CD8-positive, alpha-beta memory T cell (primary cell): ENCODE measurements around the gene AGAP1. TPM values are rescaled to one million over a fixed set of nuclear protein-coding genes. Genes with fewer than 3 reads are reported as not detected.
"Not testable (repeated sequence)": the region's sequence is repeated elsewhere in the genome, so short reads cannot be mapped to it uniquely, and the experiment has no call there.

Source experiments
- CTCF ChIA-PET: fragments of 350-600 bp; sonication (Branson Sonifier 250); formaldehyde crosslinking; loops from one replicate; lab custom pipeline; 2021; ENCODE audit warnings: antibody characterized with exemption; lab: Charles Lee
- POLR2A ChIA-PET: fragments of 350-600 bp; sonication (Branson Sonifier 250); formaldehyde crosslinking; loops from one replicate; lab custom pipeline; 2021; ENCODE audit warnings: antibody characterized with exemption; lab: Charles Lee
- DNase-seq, 5 donors: peaks; one replicate each; pipeline versions ENCODE4 v3.0.0 to v3.0.0-alpha.2; 2020 to 2022; ENCODE audit warnings: mixed read lengths in 1 of 5
- H3K27ac ChIP-seq: one replicate; pipeline ENCODE4 v1.7.0; 2013; ENCODE audit warnings: low read depth, mild to moderate bottlenecking, low read length, moderate library complexity
- H3K27me3 ChIP-seq: 2 replicates; pipeline ENCODE4 v1.7.0; 2013; ENCODE audit warnings: low read length, mild to moderate bottlenecking; ENCODE audit not compliant: insufficient read depth, poor library complexity, severe bottlenecking
- H3K36me3 ChIP-seq: 2 replicates; pipeline ENCODE4 v1.7.0; 2013; ENCODE audit warnings: mild to moderate bottlenecking, low read length, moderate library complexity; ENCODE audit not compliant: insufficient read depth
- H3K4me1 ChIP-seq: 2 replicates; pipeline ENCODE4 v1.7.0; 2013; ENCODE audit warnings: mild to moderate bottlenecking, low read length, moderate library complexity; ENCODE audit not compliant: insufficient read depth
- H3K4me3 ChIP-seq: 2 replicates; pipeline ENCODE4 v1.7.0; 2013; ENCODE audit warnings: mild to moderate bottlenecking, low read length
- H3K9me3 ChIP-seq: 2 replicates; pipeline ENCODE4 v1.7.0; 2013; ENCODE audit warnings: mild to moderate bottlenecking, low read length
- H3K27ac Mint-ChIP-seq, 8 donors: one replicate each; pipeline ENCODE4 v1.8.0; 2020 to 2021; ENCODE audit warnings: mixed read lengths in 8 of 8, mild to moderate bottlenecking in 6 of 8, inconsistent platforms in 3 of 8, moderate library complexity in 3 of 8
- H3K27me3 Mint-ChIP-seq, 2 donors: one replicate each; pipeline ENCODE4 v1.8.0; 2020 to 2021; ENCODE audit warnings: mixed read lengths in 2 of 2, mild to moderate bottlenecking in 1 of 2, moderate library complexity in 1 of 2
- H3K36me3 Mint-ChIP-seq, 3 donors: one replicate each; pipeline ENCODE4 v1.8.0; 2020 to 2021; ENCODE audit warnings: mixed read lengths in 3 of 3, inconsistent platforms in 1 of 3, mild to moderate bottlenecking in 1 of 3
- H3K4me1 Mint-ChIP-seq, 3 donors: one replicate each; pipeline ENCODE4 v1.8.0; 2020 to 2021; ENCODE audit warnings: mixed read lengths in 3 of 3, inconsistent platforms in 1 of 3, mild to moderate bottlenecking in 1 of 3
- H3K4me3 Mint-ChIP-seq, 7 donors: one replicate each; pipeline ENCODE4 v1.8.0; 2020 to 2021; ENCODE audit warnings: mixed read lengths in 7 of 7, mild to moderate bottlenecking in 6 of 7, moderate library complexity in 4 of 7, inconsistent platforms in 2 of 7
- H3K9me3 Mint-ChIP-seq, 5 donors: one replicate each; pipeline ENCODE4 v1.8.0; 2020 to 2022; ENCODE audit warnings: mixed read lengths in 5 of 5, mild to moderate bottlenecking in 3 of 5, moderate library complexity in 2 of 5, inconsistent platforms in 1 of 5
- polyA plus RNA-seq: library from polyadenylated mRNA; unstranded; fragments of 300-500 nt; fragmentation: Illumina TruSeq; gene quantifications from one replicate; pipeline ENCODE4 v1.2.3, GENCODE V29; 2021
- total RNA-seq, 2 experiments: library from RNA; stranded (reverse); gene quantifications; one replicate each; pipeline ENCODE4 v1.2.3, GENCODE V29; 2021

AGAP1 gene
- total and polyA plus RNA-seq, 3 experiments from 2014 or later = 1.2 to 3.3 (median 2.7) TPM

DNA sequence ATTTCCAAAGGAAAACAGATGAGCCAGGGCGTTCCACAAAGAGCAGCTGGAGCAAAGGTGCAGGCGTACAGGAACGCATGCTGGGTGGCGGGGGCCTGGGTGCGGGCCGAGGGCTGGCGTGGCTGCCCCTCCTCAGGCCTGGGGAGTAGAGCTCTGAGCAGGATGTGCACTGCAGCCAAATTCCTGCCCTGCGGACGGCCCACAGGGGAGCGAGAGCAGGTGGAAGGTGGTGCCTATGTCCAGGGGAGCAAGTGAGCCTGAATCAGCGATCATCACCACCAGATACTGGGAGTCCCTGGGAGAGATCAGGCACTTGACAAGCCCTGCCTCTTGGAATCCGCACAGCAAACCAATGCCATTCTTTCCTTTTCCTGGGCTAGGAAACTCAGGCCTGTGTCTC is 568.1 kb downstream of the AGAP1 start:
- ChIA-PET POLR2A (no interaction called here), CTCF (no interaction called here)
- Histone ChIP-seq H3K4me3 (no peak overlapping the region), H3K36me3 (no peaks in the 10 kb centered on the region), H3K4me1 (no peaks in the 10 kb centered on the region), H3K27me3 (no peaks in the 10 kb centered on the region), H3K9me3 (no peaks in the 10 kb centered on the region), H3K27ac (no peak overlapping the region)
- Mint-ChIP-seq H3K27me3 (peaks cover 4 to 7% of the 10 kb centered on the region in 2 donors), H3K9me3 (peaks cover 0 to 6% (median 2%) of the 10 kb centered on the region in 5 donors), H3K27ac (no peak overlapping the region), H3K4me3 (no peak overlapping the region), H3K4me1 (no peaks in the 10 kb centered on the region), H3K36me3 (peaks cover 0 to 6% (median 0%) of the 10 kb centered on the region in 3 donors)
- no peak for DNase-seq

DNA sequence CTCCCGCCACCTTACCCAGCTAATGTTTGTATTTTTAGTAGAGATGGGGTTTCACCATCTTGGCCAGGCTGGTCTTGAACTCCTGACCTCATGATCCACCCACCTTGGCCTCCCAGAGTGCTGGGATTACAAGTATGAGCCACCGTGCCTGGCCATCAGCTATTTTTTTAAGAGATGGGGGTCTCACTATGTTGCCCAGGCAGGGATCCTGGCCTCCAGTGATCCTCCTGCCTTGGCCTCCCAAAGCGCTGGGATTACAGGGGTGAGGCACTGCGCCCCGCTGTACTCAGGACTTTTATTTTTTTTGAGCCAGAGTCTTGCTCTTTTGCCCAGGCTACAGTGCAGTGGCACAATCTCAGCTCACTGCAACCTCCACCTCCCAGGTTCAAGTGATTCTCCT is 569.0 kb downstream of the AGAP1 start:
- H3K4me1 Mint-ChIP-seq, H3K27ac ChIP-seq, H3K4me3 Mint-ChIP-seq, H3K9me3 Mint-ChIP-seq, CTCF ChIA-PET, H3K36me3 Mint-ChIP-seq, H3K4me3 ChIP-seq, H3K27me3 ChIP-seq, H3K36me3 ChIP-seq, H3K4me1 ChIP-seq, H3K27ac Mint-ChIP-seq, DNase-seq, H3K27me3 Mint-ChIP-seq, H3K9me3 ChIP-seq, POLR2A ChIA-PET: not testable (repeated sequence)

DNA sequence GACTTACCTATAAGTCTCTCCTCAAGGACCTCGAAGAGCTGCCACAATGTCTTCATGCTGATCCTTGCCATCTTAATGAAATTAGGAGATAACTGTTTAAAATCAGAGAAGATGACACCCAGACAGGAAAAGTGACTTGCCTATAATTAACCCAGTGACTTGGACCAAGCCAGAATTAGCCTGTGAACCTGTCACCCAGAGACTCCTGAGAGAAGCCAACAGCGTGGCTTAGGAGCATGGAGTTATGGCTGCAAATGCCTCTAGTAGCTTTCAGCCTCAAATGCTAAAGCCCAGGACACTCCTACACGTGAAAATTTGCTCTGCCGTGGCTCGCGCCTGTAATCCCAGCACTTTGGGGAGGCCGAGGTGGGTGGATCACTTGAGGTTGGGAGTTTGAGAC is 570.2 kb downstream of the AGAP1 start:
- Mint-ChIP-seq H3K4me3 (no peak overlapping the region), H3K27ac (no peak overlapping the region), H3K27me3 (peaks cover 3 to 4% of the 10 kb centered on the region in 2 donors), H3K4me1 (no peaks in the 10 kb centered on the region), H3K36me3 (no peaks in the 10 kb centered on the region), H3K9me3 (peaks cover 0 to 2% (median 0%) of the 10 kb centered on the region in 5 donors)
- Histone ChIP-seq H3K4me3 (no peak overlapping the region), H3K4me1 (no peaks in the 10 kb centered on the region), H3K27ac (no peak overlapping the region), H3K9me3 (no peaks in the 10 kb centered on the region), H3K27me3 (no peaks in the 10 kb centered on the region), H3K36me3 (no peaks in the 10 kb centered on the region)
- ChIA-PET CTCF (no interaction called here), POLR2A (no interaction called here)
- DNase-seq = no peak

DNA sequence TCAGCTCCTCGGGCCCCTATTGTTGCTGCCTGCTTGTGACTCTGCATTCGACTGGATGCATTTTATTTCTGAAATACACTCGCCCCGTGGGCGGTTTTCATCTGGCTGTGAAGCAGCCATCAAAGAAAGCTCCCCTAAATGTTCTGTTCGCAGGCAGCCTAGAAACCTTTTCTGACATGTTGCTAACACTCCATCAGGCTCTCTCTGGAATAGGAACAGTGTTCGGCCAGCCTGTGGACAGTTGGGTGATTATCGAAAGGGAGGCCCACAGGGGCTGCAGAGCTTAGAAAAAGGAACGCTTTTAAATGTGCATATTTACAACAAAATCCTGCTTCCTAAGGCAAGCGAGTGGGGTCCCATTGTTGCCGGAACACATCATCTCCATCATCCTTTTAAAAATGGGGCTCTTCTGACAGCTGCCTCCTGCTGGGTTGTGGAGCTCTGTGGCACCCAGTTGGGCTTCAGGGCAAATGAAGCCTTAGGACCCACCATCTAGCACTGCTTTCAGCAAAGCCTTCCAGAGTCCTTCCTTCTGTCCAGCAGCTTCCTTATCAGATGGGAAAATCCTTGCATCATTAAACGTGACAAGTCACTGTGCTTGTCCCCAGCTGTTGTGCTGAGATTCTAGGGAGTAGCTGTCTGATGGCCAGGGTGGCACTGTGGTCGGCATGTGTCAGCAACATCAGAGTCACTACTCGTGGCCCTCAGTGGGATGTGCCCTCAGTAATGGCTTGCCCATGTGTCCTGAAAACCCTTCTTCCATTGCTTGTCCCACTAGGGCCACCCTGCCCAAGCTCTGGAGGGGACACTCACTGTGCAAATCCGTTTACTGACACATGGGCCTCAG is 571.7 kb downstream of the AGAP1 start:
- no peaks in the 10 kb centered on the region for H3K9me3 ChIP-seq
- H3K4me3 Mint-ChIP-seq = no peak overlapping the region
- POLR2A ChIA-PET = no interaction called here
- H3K4me1 ChIP-seq = no peaks in the 10 kb centered on the region
- DNase-seq = no peak
- no peaks in the 10 kb centered on the region for H3K36me3 Mint-ChIP-seq
- H3K27ac Mint-ChIP-seq = no peak overlapping the region
- CTCF ChIA-PET = no interaction called here
- no peaks in the 10 kb centered on the region for H3K27me3 ChIP-seq
- H3K36me3 ChIP-seq = no peaks in the 10 kb centered on the region
- H3K4me1 Mint-ChIP-seq = no peaks in the 10 kb centered on the region
- H3K27me3 Mint-ChIP-seq = peaks cover 3 to 4% of the 10 kb centered on the region in 2 donors
- H3K27ac ChIP-seq = no peak overlapping the region
- H3K4me3 ChIP-seq = no peak overlapping the region
- H3K9me3 Mint-ChIP-seq = peaks cover 0 to 2% (median 0%) of the 10 kb centered on the region in 5 donors

DNA sequence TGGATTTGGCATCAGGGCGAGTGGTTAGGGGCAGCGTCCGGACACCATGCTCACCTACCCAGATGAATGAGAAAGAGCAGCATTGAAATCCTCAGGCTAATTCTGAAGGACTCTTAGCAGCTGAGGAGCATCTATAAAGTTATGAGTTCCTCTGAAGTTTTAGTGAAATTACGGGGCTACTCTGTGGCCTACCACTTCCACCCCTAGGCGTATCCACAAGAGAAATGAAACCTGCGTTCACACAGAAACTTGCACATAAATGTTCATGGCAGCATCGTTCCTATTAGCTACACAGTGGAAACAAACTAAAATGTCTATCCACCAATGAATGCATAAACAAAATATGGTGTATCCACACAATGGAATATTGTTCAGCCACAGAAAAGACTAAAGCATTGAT is 576.4 kb downstream of the AGAP1 start:
- Histone ChIP-seq H3K27ac (no peak overlapping the region), H3K36me3 (no peaks in the 10 kb centered on the region), H3K9me3 (no peaks in the 10 kb centered on the region), H3K4me3 (no peak overlapping the region), H3K27me3 (no peaks in the 10 kb centered on the region), H3K4me1 (no peaks in the 10 kb centered on the region)
- Mint-ChIP-seq H3K27me3 (no peaks in the 10 kb centered on the region), H3K36me3 (no peaks in the 10 kb centered on the region), H3K4me1 (no peaks in the 10 kb centered on the region), H3K9me3 (no peaks in the 10 kb centered on the region), H3K27ac (no peak overlapping the region), H3K4me3 (no peak overlapping the region)
- no peak for DNase-seq
- ChIA-PET CTCF (no interaction called here), POLR2A (no interaction called here)

DNA sequence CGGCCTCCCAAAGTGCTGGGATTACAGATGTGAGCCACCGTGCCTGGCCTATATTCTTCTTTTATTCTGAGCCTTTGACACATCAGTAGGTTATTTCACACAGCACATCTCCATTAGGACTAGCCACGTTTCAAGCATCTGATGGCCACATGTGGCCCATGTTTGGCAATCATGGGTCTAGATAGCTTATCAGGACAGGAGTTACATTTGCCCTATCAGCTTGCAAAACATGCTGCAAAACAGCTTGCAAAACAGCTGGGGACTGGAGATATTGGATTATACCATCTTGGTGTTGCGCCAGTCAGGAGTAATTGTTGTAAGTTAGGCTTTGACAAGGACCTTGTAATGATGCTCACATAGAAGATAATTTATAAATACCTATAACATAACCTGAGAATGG is 579.4 kb downstream of the AGAP1 start:
- no peaks in the 10 kb centered on the region for H3K36me3 Mint-ChIP-seq
- Histone ChIP-seq H3K36me3 (no peaks in the 10 kb centered on the region), H3K4me3 (no peak overlapping the region), H3K27ac (no peak overlapping the region), H3K9me3 (no peaks in the 10 kb centered on the region), H3K27me3 (no peaks in the 10 kb centered on the region), H3K4me1 (no peaks in the 10 kb centered on the region)
- no peak overlapping the region for H3K27ac Mint-ChIP-seq
- CTCF ChIA-PET = no interaction called here
- no peak for DNase-seq
- POLR2A ChIA-PET = no interaction called here
- H3K27me3 Mint-ChIP-seq = no peaks in the 10 kb centered on the region
- H3K4me3 Mint-ChIP-seq = no peak overlapping the region
- H3K9me3 Mint-ChIP-seq = no peaks in the 10 kb centered on the region
- no peaks in the 10 kb centered on the region for H3K4me1 Mint-ChIP-seq

DNA sequence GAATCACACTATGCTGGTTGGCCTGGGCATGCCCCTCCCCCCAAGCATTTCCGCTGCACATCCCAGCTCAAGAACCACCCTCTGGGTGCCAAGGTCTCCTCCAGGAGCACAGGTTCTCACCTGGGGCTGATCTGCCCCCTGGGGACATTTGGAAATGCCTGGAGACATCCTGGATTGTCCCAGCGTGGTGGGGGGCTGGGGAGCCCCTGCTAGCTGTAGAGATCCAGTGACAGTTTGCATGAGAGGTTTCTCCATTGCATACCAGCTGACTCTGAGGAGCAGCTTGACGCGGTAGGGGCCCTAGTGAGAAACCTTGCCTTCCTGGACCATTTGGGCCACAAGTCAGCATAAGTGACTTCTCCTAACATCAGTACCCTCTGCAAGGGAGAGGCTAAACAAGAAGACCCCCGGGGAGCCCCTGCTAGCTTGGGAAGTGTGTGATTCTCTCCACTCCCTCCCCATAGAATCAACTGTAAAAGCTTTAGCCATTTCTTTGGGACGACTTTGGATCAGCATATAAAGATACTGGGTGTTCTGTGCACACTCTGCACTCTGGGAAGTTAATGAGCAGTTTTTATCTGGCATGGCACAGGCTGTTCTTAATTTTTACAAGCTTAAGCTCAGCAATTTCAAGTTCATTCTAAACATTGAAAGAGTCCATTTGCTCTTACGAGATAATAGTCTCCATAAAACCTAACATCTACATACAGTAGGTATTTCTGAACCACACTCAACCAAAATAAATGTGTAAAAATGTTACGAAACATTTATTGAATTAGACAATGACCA is 580.2 kb downstream of the AGAP1 start:
- Mint-ChIP-seq H3K27ac (no peak overlapping the region), H3K27me3 (no peaks in the 10 kb centered on the region), H3K9me3 (no peaks in the 10 kb centered on the region), H3K4me1 (no peaks in the 10 kb centered on the region), H3K4me3 (no peak overlapping the region), H3K36me3 (no peaks in the 10 kb centered on the region)
- DNase-seq = no peak
- H3K36me3 ChIP-seq = no peaks in the 10 kb centered on the region
- ChIA-PET POLR2A (no interaction called here), CTCF (no interaction called here)
- no peak overlapping the region for H3K27ac ChIP-seq
- H3K27me3 ChIP-seq = no peaks in the 10 kb centered on the region
- H3K4me1 ChIP-seq = no peaks in the 10 kb centered on the region
- H3K4me3 ChIP-seq = no peak overlapping the region
- H3K9me3 ChIP-seq = no peaks in the 10 kb centered on the region

DNA sequence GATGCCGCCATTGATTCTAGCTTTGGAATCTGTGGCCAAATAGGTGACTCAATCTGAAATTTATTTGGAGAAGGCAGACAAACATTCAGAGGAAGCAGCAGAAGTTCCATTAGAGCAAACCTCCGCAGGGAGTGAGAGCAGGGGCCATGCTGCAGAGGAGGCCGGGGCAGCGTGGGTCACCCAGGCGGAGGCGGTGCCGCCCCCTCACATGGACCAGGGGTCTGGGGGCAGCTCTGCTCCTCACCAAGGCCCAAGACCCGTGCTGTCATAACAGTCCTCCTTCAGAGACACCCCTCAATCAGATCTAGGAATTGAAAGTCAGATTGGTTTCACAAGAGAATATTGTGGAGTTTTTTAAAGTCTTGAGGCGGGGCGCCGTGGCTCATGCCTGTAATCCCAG is 582.0 kb downstream of the AGAP1 start:
- no peak for DNase-seq
- Mint-ChIP-seq H3K9me3 (peaks cover 0 to 2% (median 0%) of the 10 kb centered on the region in 5 donors), H3K36me3 (no peaks in the 10 kb centered on the region), H3K4me1 (no peaks in the 10 kb centered on the region), H3K4me3 (no peak overlapping the region), H3K27ac (no peak overlapping the region), H3K27me3 (no peaks in the 10 kb centered on the region)
- H3K9me3 ChIP-seq = no peaks in the 10 kb centered on the region
- H3K4me3 ChIP-seq = no peak overlapping the region
- ChIA-PET CTCF (no interaction called here), POLR2A (no interaction called here)
- H3K27me3 ChIP-seq = no peaks in the 10 kb centered on the region
- no peaks in the 10 kb centered on the region for H3K4me1 ChIP-seq
- H3K27ac ChIP-seq = no peak overlapping the region
- no peaks in the 10 kb centered on the region for H3K36me3 ChIP-seq
